GM12875 (cell line): ENCODE data around the gene GPR22.

Experiments used
- H3K4me3 ChIP-seq: one replicate; pipeline ENCODE4 v1.5.1; 2011; ENCODE audit warnings: low read depth, low read length, control low read depth
- CTCF ChIP-seq: IDR thresholded peaks from 2 replicates; pipeline ENCODE4 v1.5.1; 2011; ENCODE audit warnings: low read depth, mild to moderate bottlenecking, control low read depth, inconsistent platforms, low read length, moderate library complexity, borderline replicate concordance; ENCODE audit not compliant: insufficient read depth

Gene GPR22

GRCh38 chr7:107505997-107506673 lies 36.3 kb downstream of the GPR22 start:
- no peak for TF ChIP-seq CTCF

GRCh38 chr7:107506674-107507339 lies 37.0 kb downstream of the GPR22 start:
- H3K4me3 ChIP-seq: no peak overlapping the region
- no peak for TF ChIP-seq CTCF

More at GRCh38 chr7:107505997-107506673, 36.3 kb downstream of the GPR22 start:
- no peak overlapping the region for H3K4me3 ChIP-seq
